NCI-H69 (cell line): ENCODE measurements around the gene GNLY.
A peak's percentile ranks its signal among the peaks of the same experiment; 100 is the strongest.

Experiments
- DNase-seq: peaks from one replicate; lab custom pipeline; 2025; lab: John Stamatoyannopoulos, UW

GNLY gene

DNA sequence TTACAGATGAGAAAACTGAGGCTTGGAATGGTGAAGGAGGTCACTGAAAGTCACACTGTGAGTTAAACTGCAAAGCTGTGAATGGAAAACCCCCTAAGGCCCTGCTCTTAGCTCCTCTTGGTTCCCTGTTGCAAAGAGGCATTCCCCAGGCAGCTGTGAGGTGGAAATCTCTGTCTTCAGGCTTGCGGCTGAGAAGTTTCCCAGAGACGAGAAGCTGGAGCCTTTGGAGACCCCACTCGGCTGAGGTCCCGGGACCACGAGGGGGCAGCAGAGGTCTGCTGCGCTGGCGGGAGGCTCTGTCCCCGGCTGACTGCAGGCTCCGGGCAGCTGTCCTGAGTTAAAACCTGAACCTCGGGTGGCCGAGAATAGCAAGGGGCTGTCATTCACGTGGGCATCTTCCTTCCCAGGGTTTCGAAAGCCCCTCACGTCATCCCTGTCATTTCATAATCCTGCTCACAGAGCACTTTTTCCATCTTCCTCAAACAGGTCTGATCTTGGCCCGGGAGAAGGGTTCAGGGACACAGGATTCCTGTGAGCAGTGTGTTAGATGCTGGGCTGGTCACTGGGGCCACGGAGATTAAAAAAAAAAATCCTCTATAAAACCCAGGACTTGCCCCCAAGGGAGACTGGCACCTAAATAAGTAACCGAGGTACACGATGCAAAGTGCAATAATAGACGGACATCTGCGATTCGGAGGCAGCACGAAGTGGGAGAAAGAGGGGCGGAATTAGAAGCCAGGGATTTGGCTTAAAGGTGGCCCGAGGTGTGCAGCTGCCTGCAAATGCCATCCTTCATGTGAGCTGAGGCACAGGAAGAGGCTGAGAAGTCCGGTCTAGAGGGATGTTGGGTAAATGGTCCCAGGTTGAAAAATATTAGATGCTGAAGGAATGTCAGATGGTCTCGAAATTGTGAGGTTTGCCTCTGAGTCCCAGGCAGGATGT lies 35.0 kb downstream of the GNLY start:
- DNase-seq, result peak; percentile 73

DNA sequence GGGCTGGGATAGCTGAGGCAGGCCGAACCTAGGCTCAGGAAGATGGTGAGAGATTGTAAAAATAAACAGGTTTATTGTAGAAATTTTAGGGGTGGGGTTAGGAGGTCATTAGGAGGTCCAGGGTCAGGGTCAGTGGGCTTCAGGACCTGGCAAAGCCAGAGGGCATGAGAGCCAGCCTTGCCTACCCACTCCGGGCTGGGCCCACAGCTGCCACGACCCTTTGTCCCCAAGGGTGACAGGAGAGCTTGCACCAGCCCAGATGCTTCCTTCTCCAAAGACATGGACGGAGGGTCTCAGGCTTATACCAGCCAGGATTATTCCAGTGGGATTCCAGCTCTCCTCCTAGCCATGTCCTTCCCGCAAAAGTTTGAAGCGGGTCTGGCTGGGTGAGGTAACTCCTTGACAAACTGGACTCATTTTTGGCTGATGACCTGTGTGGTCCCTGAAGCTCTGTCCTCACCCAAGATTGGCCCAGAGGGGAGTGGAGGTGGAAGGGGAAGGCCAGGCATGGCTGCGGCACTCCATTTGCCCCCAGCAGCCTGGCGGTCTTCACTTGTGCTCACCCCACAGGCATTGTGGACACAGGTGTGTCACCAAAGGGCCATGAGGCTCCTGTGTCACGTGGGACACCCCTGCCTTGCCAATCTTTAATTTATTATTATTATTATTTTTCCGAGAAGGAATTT lies 35.8 kb downstream of the GNLY start:
- DNase-seq, result no peak

DNA sequence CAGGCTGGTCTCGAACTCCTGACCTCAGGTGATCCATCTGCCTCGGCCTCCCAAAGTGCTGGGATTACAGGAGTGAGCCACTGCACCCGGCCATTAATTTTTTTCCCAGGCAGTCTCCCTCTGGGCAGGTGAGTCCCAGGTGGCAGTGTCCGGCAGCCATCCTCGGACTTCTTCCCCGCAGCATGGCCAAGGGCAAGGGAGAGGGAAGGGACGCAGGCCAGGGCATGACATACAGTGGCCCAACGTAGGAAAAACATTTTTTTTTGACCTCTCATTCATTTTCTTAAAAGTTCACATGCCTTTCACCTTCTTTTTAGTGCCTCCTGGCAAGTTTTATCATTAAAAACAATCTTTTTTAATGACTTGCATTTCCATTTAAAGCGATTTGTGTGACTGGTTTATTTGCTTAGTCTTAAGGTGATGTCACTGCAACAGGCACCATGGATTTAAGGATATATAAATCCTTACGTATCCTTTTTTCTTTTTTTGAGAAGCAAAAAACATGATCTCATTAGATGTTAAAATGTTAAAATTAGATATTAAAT lies 36.6 kb downstream of the GNLY start:
- DNase-seq, result no peak

GRCh38 chr2:85731606-85732005 lies 37.4 kb downstream of the GNLY start:
- no peak for DNase-seq

DNA sequence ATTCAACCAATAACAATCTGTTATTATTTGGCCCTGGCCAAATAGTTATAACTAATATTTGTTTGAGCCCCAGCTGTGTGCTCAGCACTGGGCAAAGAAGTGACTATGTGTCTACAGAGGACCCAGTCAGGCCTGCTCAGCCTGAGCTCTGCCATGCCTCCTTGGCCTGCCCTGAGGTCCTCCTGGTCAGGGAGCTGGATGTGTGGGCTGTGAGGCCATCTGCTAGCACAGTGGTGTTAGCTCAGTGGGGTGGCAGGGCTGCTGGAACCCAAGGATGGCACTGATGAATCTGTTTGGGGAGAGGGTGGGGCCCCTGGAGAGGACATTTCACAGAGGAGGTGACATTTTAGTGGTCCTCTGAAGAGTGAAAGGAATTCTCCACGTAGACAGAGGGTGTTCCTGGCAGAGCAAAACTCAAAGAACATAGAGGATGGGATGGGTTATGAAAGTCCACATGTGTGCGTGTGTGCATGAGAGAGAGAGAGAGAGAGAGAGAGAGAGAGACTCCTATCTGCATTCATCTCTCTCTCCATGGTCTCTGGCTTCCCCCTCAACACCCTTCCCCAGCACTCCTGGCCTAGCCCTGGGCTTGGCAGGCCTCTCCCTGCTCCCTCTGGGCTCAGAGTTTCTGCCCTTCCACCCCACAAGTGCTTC lies 38.4 kb downstream of the GNLY start:
- DNase-seq, result no peak

GRCh38 chr2:85733121-85733960 lies 39.2 kb downstream of the GNLY start:
- no peak for DNase-seq

DNA sequence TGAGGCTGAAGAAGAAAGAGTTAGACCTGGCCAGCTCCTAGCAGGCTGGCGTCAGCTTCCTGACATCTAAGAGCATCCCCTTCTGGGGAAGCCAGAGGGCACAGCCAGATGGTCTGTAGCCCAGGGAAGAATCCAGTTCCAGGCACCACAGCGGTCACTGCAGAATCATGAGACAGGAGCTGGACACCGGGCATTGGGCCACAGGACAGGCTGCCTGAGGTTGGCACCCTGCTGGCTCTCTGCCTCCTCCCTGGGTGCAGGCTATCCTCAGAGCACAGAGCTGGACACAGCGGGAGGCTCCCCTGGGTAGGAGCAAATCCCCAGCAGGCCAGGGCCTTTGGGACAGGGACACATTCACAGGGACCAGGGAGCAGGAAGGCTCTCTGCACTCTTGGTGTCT lies 39.9 kb downstream of the GNLY start:
- no peak for DNase-seq

- DNase-seq, result no peak
Measured at GRCh38 chr2:85734942-85735608, 40.9 kb downstream of the GNLY start.

DNA sequence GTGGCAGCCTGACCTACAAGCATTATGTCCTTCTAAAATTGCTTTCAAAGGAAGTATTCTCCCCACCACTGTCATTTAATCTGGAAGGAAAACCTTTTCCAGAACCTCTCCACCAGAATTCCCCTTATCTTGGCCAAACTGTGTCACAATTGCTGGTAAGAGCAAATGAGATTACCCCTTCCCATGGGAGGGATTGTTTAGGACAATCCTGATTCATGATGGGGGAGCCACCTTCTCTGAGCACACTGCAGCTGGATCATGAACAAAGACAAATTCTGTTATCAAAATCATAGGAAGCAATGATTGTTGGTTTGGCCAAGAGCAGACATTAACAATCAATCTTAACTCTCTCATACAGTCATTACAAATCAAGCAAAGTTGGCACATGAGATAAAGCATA lies 41.5 kb downstream of the GNLY start:
- DNase-seq, result no peak

GRCh38 chr2:85736456-85737355 lies 42.5 kb downstream of the GNLY start:
- DNase-seq, result no peak

GRCh38 chr2:85737481-85737880 lies 43.3 kb downstream of the GNLY start:
- no peak for DNase-seq

- no peak for DNase-seq
Measured at GRCh38 chr2:85737961-85738360, 43.8 kb downstream of the GNLY start.

DNA sequence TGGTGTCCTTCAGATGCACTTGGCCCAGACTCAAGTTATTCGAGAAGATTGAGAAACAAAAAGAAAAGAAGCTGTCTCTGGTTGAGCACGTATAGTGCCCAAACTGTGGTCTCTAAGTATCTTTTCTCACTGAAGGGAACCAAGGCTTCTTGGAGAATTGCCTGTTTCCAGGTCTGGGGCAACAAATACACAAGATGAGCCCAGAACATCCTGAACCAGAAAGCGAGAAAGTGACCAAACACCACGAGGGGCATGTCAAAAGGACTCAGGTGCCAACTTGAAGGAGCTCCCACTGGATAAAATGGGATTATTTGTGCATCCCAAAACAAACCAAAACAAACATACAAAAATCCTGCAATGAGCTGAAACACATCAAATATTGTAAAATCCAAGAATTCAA lies 46.0 kb downstream of the GNLY start:
- no peak for DNase-seq

- no peak for DNase-seq
Measured at GRCh38 chr2:85741211-85741832, 47.2 kb downstream of the GNLY start.

DNA sequence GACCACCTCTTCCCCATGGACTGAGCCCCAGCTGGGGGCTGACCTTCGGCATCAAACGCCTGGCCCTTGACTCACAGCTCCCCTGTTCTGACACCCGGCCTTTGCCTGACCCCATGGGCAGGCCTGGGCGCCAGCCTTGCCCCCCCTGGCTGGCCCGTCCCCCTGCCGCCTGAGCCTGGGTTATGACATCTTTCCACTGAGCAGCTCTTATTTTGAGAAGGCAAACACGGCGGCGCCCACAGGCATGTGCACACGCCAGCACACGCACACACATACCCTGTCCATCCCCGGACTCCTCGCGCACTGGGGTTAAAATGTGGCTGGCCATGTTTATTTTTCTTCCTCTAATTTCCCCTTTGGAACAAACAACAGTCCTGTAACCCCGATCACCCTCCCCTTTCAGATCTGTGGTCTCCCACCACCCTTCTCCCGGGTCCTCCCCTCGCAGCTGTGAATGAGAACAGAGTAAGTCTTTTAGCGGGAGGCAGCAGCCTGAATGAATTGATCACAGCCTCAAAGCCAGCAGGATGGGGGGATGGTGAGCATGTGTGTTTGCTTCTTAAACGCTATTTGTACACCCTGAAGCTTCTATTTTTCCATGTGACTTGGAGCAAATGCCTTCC lies 47.8 kb downstream of the GNLY start:
- DNase-seq, result peak; percentile 80

- DNase-seq, result no peak
Measured at GRCh38 chr2:85743304-85743978, 49.3 kb downstream of the GNLY start.

DNA sequence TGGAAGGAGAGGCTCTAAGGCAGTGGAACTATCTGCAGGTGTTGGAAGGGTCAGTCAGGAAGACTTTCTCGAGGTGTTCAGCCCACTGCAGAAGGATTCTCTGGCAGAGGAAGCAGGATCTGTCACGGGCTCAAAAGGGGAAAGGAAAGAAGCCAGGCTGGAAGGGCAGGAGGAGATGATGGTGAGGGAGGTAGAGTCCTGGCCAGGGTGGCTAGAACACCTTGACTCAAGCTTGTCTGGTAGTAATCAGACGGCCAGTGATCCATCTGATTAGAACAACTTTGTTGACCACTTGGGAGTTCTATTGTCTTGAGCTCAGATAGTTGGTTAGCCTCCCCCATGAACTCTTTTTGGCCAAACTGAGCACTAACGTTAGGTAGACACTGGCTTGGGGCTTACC lies 49.9 kb downstream of the GNLY start:
- DNase-seq, result no peak
